Stimulated activated CD8-positive, alpha-beta memory T cell treated with anti-CD3 and anti-CD28 coated beads, Interleukin-4, amount 100 ng/mL, for 4 hours (primary cell): ENCODE measurements around the gene ZNF182.
"Not testable (repeated sequence)": the region's sequence is repeated elsewhere in the genome, so short reads cannot be mapped to it uniquely, and the experiment has no call there.

ENCODE experiments used
- DNase-seq, 2 donors: peaks; one replicate each; pipeline ENCODE4 v3.0.0-alpha.2; 2020; ENCODE audit warnings: low read depth in 2 of 2, low spot score in 1 of 2

ZNF182 gene

GRCh38 chrX:48002319-48002718 lies 1.5 kb downstream of the ZNF182 start:
- no peak for DNase-seq

- DNase-seq, result no peak
Measured at GRCh38 chrX:48001260-48001659, 2.5 kb downstream of the ZNF182 start.

- DNase-seq, result no peak
Measured at GRCh38 chrX:47992669-47993068, 11.1 kb downstream of the ZNF182 start.

GRCh38 chrX:47992095-47992380 lies 11.8 kb downstream of the ZNF182 start:
- no peak for DNase-seq

- DNase-seq, result no peak
Measured at GRCh38 chrX:47991263-47992094, 12.3 kb downstream of the ZNF182 start.

GRCh38 chrX:47976254-47977151 lies 27.3 kb downstream of the ZNF182 start:
- no peak for DNase-seq

- no peak for DNase-seq
Measured at GRCh38 chrX:47973235-47973634, 30.6 kb downstream of the ZNF182 start.

GRCh38 chrX:47965526-47965925 lies 38.3 kb downstream of the ZNF182 start:
- not testable (repeated sequence) for DNase-seq

- not testable (repeated sequence) for DNase-seq
Measured at GRCh38 chrX:47961830-47962229, 42.0 kb downstream of the ZNF182 start.

- no peak for DNase-seq
Measured at GRCh38 chrX:47960406-47960805, 43.4 kb downstream of the ZNF182 start.

GRCh38 chrX:47958761-47959342 lies 44.9 kb downstream of the ZNF182 start:
- DNase-seq, result no peak

- DNase-seq, result not testable (repeated sequence)
Measured at GRCh38 chrX:47958206-47958605, 45.6 kb downstream of the ZNF182 start.

- no peak for DNase-seq
Measured at GRCh38 chrX:47956016-47956415, 47.8 kb downstream of the ZNF182 start.

GRCh38 chrX:47955295-47955694 lies 48.5 kb downstream of the ZNF182 start:
- DNase-seq, result not testable (repeated sequence)

GRCh38 chrX:47941423-47941822 lies 62.4 kb downstream of the ZNF182 start:
- no peak for DNase-seq

GRCh38 chrX:47940448-47940847 lies 63.3 kb downstream of the ZNF182 start:
- DNase-seq, result no peak

- no peak for DNase-seq
Measured at GRCh38 chrX:47936940-47937317, 66.9 kb downstream of the ZNF182 start.

- DNase-seq, result no peak
Measured at GRCh38 chrX:47936224-47936939, 67.4 kb downstream of the ZNF182 start.

GRCh38 chrX:47933946-47934345 lies 69.8 kb downstream of the ZNF182 start:
- DNase-seq, result no peak

- not testable (repeated sequence) for DNase-seq
Measured at GRCh38 chrX:47931970-47932369, 71.8 kb downstream of the ZNF182 start.

GRCh38 chrX:47927212-47927611 lies 76.6 kb downstream of the ZNF182 start:
- no peak for DNase-seq
